HG02678 (cell line): Measurements from ENCODE around the gene NLN.
"Not testable (repeated sequence)": the region's sequence is repeated elsewhere in the genome, so short reads cannot be mapped to it uniquely, and the experiment has no call there.

ENCODE experiments used
- ATAC-seq: cut with Tn5 transposase; IDR thresholded peaks from one replicate; pipeline ENCODE4 v1.9.1; 2021; ENCODE audit warnings: mild to moderate bottlenecking, moderate library complexity; ENCODE audit not compliant: unreplicated experiment

The NLN gene

GRCh38 chr5:65828022-65828896, 106.3 kb downstream of the NLN start:
- no peak for ATAC-seq

GRCh38 chr5:65830856-65831255, 108.9 kb downstream of the NLN start:
- ATAC-seq: no peak

- ATAC-seq: no peak
Observed at GRCh38 chr5:65831276-65831675, 109.3 kb downstream of the NLN start.

- no peak for ATAC-seq
Observed at GRCh38 chr5:65832152-65832551, 110.1 kb downstream of the NLN start.

GRCh38 chr5:65832603-65833228, 110.7 kb downstream of the NLN start:
- ATAC-seq: no peak

GRCh38 chr5:65833780-65834179, 111.8 kb downstream of the NLN start:
- no peak for ATAC-seq

- no peak for ATAC-seq
Observed at GRCh38 chr5:65834306-65834705, 112.3 kb downstream of the NLN start.

- no peak for ATAC-seq
Observed at GRCh38 chr5:65835191-65835590, 113.2 kb downstream of the NLN start.

- no peak for ATAC-seq
Observed at GRCh38 chr5:65837139-65837538, 115.1 kb downstream of the NLN start.

GRCh38 chr5:65839170-65839569, 117.2 kb downstream of the NLN start:
- ATAC-seq: not testable (repeated sequence)

GRCh38 chr5:65840071-65840470, 118.1 kb downstream of the NLN start:
- no peak for ATAC-seq

- not testable (repeated sequence) for ATAC-seq
Observed at GRCh38 chr5:65844763-65845162, 122.8 kb downstream of the NLN start.

- no peak for ATAC-seq
Observed at GRCh38 chr5:65846101-65846500, 124.1 kb downstream of the NLN start.

- not testable (repeated sequence) for ATAC-seq
Observed at GRCh38 chr5:65847019-65847418, 125.0 kb downstream of the NLN start.

GRCh38 chr5:65849918-65850317, 127.9 kb downstream of the NLN start:
- ATAC-seq: not testable (repeated sequence)

- ATAC-seq: no peak
Observed at GRCh38 chr5:65854925-65855324, 132.9 kb downstream of the NLN start.

- ATAC-seq: no peak
Observed at GRCh38 chr5:65855766-65856315, 133.8 kb downstream of the NLN start.

GRCh38 chr5:65856520-65856919, 134.5 kb downstream of the NLN start:
- ATAC-seq: no peak

- ATAC-seq: no peak
Observed at GRCh38 chr5:65858316-65858715, 136.3 kb downstream of the NLN start.

GRCh38 chr5:65861830-65862241, 139.8 kb downstream of the NLN start:
- no peak for ATAC-seq

- ATAC-seq: no peak
Observed at GRCh38 chr5:65862384-65862783, 140.4 kb downstream of the NLN start.

GRCh38 chr5:65863747-65864146, 141.7 kb downstream of the NLN start:
- ATAC-seq: no peak
